HEK293 (cell line): ENCODE measurements around the gene NAMPT.
A peak's percentile ranks its signal among the peaks of the same experiment; 100 is the strongest.

ENCODE experiments used
- CTCF ChIA-PET: fragments of 350-600 bp; formaldehyde crosslinking; extraction: SDS; loops from one replicate; lab custom pipeline; 2021; ENCODE audit warnings: antibody characterized with exemption; lab: Yijun Ruan, JAX
- POLR2A ChIA-PET: fragments of 300-600 bp; formaldehyde crosslinking; extraction: SDS; loops from one replicate; lab custom pipeline; 2020; ENCODE audit warnings: antibody characterized with exemption, inconsistent platforms; lab: Yijun Ruan, JAX
- H3K27ac ChIP-seq: fragments of 200-500 bp; sonication (Bioruptor generic); 2 replicates; pipeline ENCODE4 v1.5.1; 2014; ENCODE audit warnings: low read depth, low read length, control low read depth, inconsistent platforms; ENCODE audit errors: extremely low read depth
- H3K36me3 ChIP-seq, 2 experiments: fragments of 200-500 bp in 1 of 2; sonication (Bioruptor generic) in 1 of 2; 1 replicate in 1 of 2; 2 replicates in 1 of 2; pipeline ENCODE4 v1.5.1; 2014 to 2017; ENCODE audit warnings: inconsistent platforms in 2 of 2, low read length in 2 of 2; ENCODE audit not compliant: control insufficient read depth in 2 of 2, insufficient read depth in 1 of 2
- H3K4me1 ChIP-seq: fragments of 200-500 bp; sonication (Bioruptor generic); 2 replicates; pipeline ENCODE4 v1.5.1; 2014; ENCODE audit warnings: mild to moderate bottlenecking, low read length, inconsistent platforms; ENCODE audit not compliant: control insufficient read depth, insufficient read depth
- H3K4me3 ChIP-seq: 2 replicates; pipeline ENCODE4 v1.5.1; 2011; ENCODE audit warnings: low read depth, mild to moderate bottlenecking, control low read depth, low read length, moderate library complexity
- H3K9me3 ChIP-seq: fragments of 200-500 bp; sonication (Bioruptor generic); 2 replicates; pipeline ENCODE4 v1.5.1; 2014; ENCODE audit warnings: low read depth, low read length, inconsistent platforms; ENCODE audit not compliant: control insufficient read depth, insufficient read depth
- ATF2 ChIP-seq: fragments of 450-650 bp; formaldehyde crosslinking; IDR thresholded peaks from 2 replicates; pipeline ENCODE4 v1.5.1; 2016; ENCODE audit warnings: missing biosample characterization, missing genetic modification characterization, low read depth
- GLI2 ChIP-seq: fragments of 450-650 bp; formaldehyde crosslinking; IDR thresholded peaks from 2 replicates; pipeline ENCODE4; 2017; ENCODE audit warnings: missing biosample characterization, missing genetic modification characterization, low read depth, borderline replicate concordance
- KLF16 ChIP-seq: fragments of 450-650 bp; formaldehyde crosslinking; IDR thresholded peaks from 2 replicates; pipeline ENCODE4 v1.5.1; 2017; ENCODE audit warnings: missing biosample characterization, missing genetic modification characterization
- PRDM1 ChIP-seq: fragments of 450-650 bp; formaldehyde crosslinking; IDR thresholded peaks from 2 replicates; pipeline ENCODE4; 2016; ENCODE audit warnings: missing biosample characterization, missing genetic modification characterization
- ZBTB7A ChIP-seq: fragments of 450-650 bp; formaldehyde crosslinking; IDR thresholded peaks from 2 replicates; pipeline ENCODE4 v1.5.1; 2016; ENCODE audit warnings: low read depth, missing biosample characterization, missing genetic modification characterization
- ZNF138 ChIP-seq: fragments of 450-650 bp; formaldehyde crosslinking; IDR thresholded peaks from 2 replicates; pipeline ENCODE4 v1.5.1; 2016; ENCODE audit warnings: missing biosample characterization, missing genetic modification characterization, borderline replicate concordance
- ZNF221 ChIP-seq: fragments of 450-650 bp; formaldehyde crosslinking; IDR thresholded peaks from 2 replicates; pipeline ENCODE4 v1.5.1; 2017; ENCODE audit warnings: missing biosample characterization, missing genetic modification characterization, borderline replicate concordance
- ZNF248 ChIP-seq: fragments of 450-650 bp; formaldehyde crosslinking; IDR thresholded peaks from 2 replicates; pipeline ENCODE4 v1.5.1; 2017; ENCODE audit warnings: missing biosample characterization, missing genetic modification characterization
- ZNF37A ChIP-seq: fragments of 450-650 bp; IDR thresholded peaks from 2 replicates; pipeline ENCODE4 v1.5.1; 2018; ENCODE audit warnings: missing biosample characterization, missing genetic modification characterization
- ZNF391 ChIP-seq: fragments of 450-650 bp; formaldehyde crosslinking; IDR thresholded peaks from 2 replicates; pipeline ENCODE4 v1.5.1; 2016; ENCODE audit warnings: low read depth, missing biosample characterization, missing genetic modification characterization, borderline replicate concordance
- ZNF473 ChIP-seq: fragments of 450-650 bp; formaldehyde crosslinking; IDR thresholded peaks from 2 replicates; pipeline ENCODE4 v1.5.1; 2017; ENCODE audit warnings: missing biosample characterization, missing genetic modification characterization
- ZNF48 ChIP-seq: fragments of 450-650 bp; formaldehyde crosslinking; IDR thresholded peaks from 2 replicates; pipeline ENCODE4 v1.5.1; 2016; ENCODE audit warnings: missing biosample characterization, missing genetic modification characterization
- ZNF529 ChIP-seq: fragments of 450-650 bp; formaldehyde crosslinking; IDR thresholded peaks from 2 replicates; pipeline ENCODE4 v1.5.1; 2017; ENCODE audit warnings: missing genetic modification characterization, missing biosample characterization; ENCODE audit not compliant: insufficient replicate concordance
- ZNF548 ChIP-seq: fragments of 450-650 bp; formaldehyde crosslinking; IDR thresholded peaks from 2 replicates; pipeline ENCODE4 v1.5.1; 2016; ENCODE audit warnings: missing biosample characterization, missing genetic modification characterization
- ZNF549 ChIP-seq: fragments of 450-650 bp; IDR thresholded peaks from 2 replicates; pipeline ENCODE4 v1.5.1; 2018; ENCODE audit warnings: missing biosample characterization, missing genetic modification characterization, mild to moderate bottlenecking, inconsistent platforms, moderate library complexity
- ZNF692 ChIP-seq: fragments of 450-650 bp; formaldehyde crosslinking; IDR thresholded peaks from 2 replicates; pipeline ENCODE4 v1.5.1; 2016; ENCODE audit warnings: missing biosample characterization, missing genetic modification characterization
- ZNF843 ChIP-seq: fragments of 450-650 bp; formaldehyde crosslinking; IDR thresholded peaks from 2 replicates; pipeline ENCODE4 v1.5.1; 2016; ENCODE audit warnings: missing biosample characterization, missing genetic modification characterization
- TF ChIP-seq, protein P1 (sequence below): IDR thresholded peaks from 2 replicates; pipeline ENCODE4 v1.6.1; 2011; ENCODE audit warnings: mild to moderate bottlenecking, low read depth, low read length, borderline replicate concordance

The NAMPT gene

DNA sequence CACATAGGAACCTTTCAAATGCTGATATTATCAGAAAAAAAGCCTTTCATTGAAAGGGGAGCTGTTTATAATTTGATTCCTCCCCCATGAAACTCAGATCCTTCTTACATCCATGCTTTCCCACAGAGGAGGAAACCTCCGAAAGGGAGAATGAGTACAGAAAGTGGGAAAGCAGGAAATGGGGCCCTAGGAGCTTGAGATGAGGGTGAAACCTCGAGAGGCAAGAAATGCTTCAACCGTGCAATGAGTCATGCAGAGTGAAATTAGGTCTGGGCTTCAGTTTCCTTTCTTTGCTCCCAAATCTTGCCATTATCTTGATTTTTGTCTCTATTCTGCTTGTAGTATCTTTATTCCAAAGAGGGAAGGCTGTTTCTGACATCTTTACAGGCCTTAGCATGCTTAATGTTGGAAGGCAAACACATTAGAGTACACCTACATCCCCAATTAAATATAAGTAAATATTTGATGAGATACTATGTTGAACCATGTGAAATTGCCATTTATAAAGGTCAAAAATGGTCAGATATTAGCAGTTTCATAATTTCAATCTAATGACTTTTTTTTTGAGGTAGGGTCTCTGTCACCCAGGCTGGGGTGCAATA lies 79.1 kb downstream of the NAMPT start:
- TF ChIP-seq PRDM1 (tag by site-specific recombination), result 0 out of 2 replicates have a peak, but pooled peaks have one; percentile 18
- no peak for TF ChIP-seq ZNF138
- no peak for TF ChIP-seq ZBTB7A (tag by site-specific recombination)
- no peak for TF ChIP-seq ZNF248 (tag by site-specific recombination)
- ChIA-PET CTCF (interaction anchor here (2.6 kb wide), 1 partner anchor 29 kb away, joined by 9 read pairs; no protein-coding TSS in a partner anchor), POLR2A (no interaction called here)
- Histone ChIP-seq H3K4me3 (no peak overlapping the region), H3K4me1 (no peaks in the 10 kb centered on the region), H3K9me3 (no peaks in the 10 kb centered on the region), H3K27ac (no peak overlapping the region), H3K36me3 (no peaks in the 10 kb centered on the region)

DNA sequence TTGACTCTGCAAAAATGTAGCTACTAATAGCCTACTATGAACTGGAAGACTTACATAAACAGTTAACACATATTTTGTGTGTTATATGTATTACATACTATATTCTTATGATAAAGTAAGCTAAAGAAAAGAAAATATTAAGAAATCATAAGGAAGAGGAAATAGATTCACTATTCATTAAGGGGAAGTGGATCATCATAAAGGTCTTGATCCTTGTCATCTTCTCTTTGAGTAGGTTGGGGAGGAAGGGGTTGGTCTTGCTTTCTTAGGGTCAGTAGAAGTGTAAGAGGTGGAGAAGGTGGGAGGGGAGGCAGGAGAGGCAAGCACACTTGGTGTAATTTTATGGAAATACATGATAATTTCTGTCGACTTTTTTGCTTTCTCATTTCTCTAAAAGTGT lies 81.3 kb downstream of the NAMPT start:
- Histone ChIP-seq H3K9me3 (no peaks in the 10 kb centered on the region), H3K27ac (no peak overlapping the region), H3K4me1 (no peaks in the 10 kb centered on the region), H3K36me3 (no peaks in the 10 kb centered on the region), H3K4me3 (no peak overlapping the region)
- ChIA-PET POLR2A (no interaction called here), CTCF (interaction anchor here (0.6 to 2.6 kb wide), 4 partner anchors 27 to 1440 kb away, joined by 3 to 9 read pairs (median 4); no protein-coding TSS in a partner anchor)
- TF ChIP-seq ZNF221 (tag by site-specific recombination) (no peak), ZNF843 (tag by site-specific recombination) (no peak), KLF16 (tag by site-specific recombination) (no peak), ZNF473 (tag by site-specific recombination) (no peak), ATF2 (tag by site-specific recombination) (no peak), GLI2 (tag by site-specific recombination) (no peak), ZNF48 (tag by site-specific recombination) (no peak), ZNF548 (tag by site-specific recombination) (no peak), ZNF37A (tag by site-specific recombination) (no peak)

DNA sequence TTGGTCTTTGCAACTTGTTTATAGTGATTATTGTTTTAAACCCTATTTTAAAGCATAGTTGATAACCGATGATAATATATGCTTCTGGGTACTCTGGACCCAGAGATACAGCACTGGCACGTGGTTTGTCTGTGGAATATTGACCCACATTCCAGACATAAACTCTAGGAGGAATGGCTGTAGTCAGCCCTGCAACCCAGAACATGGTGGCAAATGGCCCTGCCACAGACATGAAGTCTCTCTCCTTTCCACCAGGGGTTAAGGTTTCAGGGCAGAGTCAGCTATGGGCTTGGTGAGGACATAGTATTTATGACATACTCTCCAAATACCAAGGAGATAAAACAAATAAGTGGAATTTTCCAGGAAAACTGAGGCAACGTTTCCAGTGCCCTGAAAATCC lies 83.6 kb downstream of the NAMPT start:
- Histone ChIP-seq H3K4me3 (no peak overlapping the region), H3K9me3 (no peaks in the 10 kb centered on the region), H3K36me3 (no peaks in the 10 kb centered on the region), H3K4me1 (no peaks in the 10 kb centered on the region), H3K27ac (no peak overlapping the region)
- ChIA-PET POLR2A (no interaction called here), CTCF (no interaction called here)
- TF ChIP-seq ZNF549 (tag by site-specific recombination) (no peak), ZNF391 (tag by site-specific recombination) (no peak), ZNF529 (tag by site-specific recombination) (no peak), ZNF138 (no peak), ZNF692 (tag by site-specific recombination) (no peak)
- TF ChIP-seq, protein P1, sequence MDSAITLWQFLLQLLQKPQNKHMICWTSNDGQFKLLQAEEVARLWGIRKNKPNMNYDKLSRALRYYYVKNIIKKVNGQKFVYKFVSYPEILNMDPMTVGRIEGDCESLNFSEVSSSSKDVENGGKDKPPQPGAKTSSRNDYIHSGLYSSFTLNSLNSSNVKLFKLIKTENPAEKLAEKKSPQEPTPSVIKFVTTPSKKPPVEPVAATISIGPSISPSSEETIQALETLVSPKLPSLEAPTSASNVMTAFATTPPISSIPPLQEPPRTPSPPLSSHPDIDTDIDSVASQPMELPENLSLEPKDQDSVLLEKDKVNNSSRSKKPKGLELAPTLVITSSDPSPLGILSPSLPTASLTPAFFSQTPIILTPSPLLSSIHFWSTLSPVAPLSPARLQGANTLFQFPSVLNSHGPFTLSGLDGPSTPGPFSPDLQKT, result no peak
